ENCODE results near the gene MICU2.

Gene MICU2

DNA sequence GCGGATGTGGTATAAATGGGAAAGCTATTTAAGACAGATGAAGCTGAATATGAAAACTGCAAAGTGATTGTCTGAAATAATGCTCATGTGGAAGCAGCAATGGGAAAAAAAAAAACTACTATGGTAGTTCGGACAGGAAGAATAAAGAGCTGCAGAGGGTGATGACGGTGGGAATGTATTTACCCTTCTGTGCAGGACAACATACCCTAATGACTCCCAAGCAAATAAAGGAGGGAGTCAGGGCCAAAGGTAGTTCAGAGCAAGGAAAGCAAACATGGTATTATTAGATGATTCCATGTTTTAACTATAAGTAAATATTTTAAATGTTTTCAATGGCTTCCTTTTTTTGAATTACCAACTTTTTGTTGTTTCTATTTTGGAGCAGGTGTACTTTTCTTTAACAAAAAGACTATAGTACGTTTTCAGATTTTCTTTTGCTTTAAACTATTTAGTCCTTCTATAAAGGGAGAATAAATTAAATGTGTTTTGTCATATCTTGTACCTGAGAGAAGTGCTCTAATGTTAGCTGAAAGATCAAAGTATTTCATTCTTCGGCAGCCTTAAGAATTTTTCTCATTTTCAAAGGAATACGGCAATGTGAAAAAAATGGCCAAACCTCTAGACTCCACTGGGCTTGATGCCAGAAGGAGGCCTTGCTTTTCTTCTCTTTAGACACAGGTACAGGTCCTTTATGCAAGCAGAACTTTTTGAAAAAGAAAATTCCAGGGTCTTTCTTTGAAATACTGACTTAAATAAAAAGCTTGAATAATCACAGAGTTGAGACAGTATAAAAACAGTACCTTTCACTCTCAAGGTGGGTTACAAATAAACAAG lies 77.0 kb downstream of the MICU2 start:
- no peak overlapping the region for H3K9ac ChIP-seq (ENCODE audit: low read depth, low read length)
- no peak overlapping the region for H3K27ac ChIP-seq (ENCODE audit: low read length)
- no peaks in the 10 kb centered on the region for H3K27me3 ChIP-seq (ENCODE audit: insufficient read depth, low read length)
- no peaks in the 10 kb centered on the region for H3K4me1 ChIP-seq (ENCODE audit: insufficient read depth, low read length)
- H3K4me3 ChIP-seq (ENCODE audit: low read length), result no peak overlapping the region
- peaks cover 3% of the 10 kb centered on the region; the same call in 1 of the 2 replicates for H3K36me3 ChIP-seq (ENCODE audit: insufficient read depth, low read depth, low read length)
- H3K9me3 ChIP-seq (ENCODE audit: insufficient read depth, low read depth, low read length), result no peaks in the 10 kb centered on the region

GRCh38 chr13:21522847-21523246 lies 81.1 kb downstream of the MICU2 start:
- H3K27me3 ChIP-seq (ENCODE audit: insufficient read depth, low read length), result no peaks in the 10 kb centered on the region
- H3K9ac ChIP-seq (ENCODE audit: low read depth, low read length), result no peak overlapping the region
- H3K9me3 ChIP-seq (ENCODE audit: insufficient read depth, low read depth, low read length), result no peaks in the 10 kb centered on the region
- no peak overlapping the region for H3K4me3 ChIP-seq (ENCODE audit: low read length)
- no peaks in the 10 kb centered on the region for H3K4me1 ChIP-seq (ENCODE audit: insufficient read depth, low read length)
- H3K36me3 ChIP-seq (ENCODE audit: insufficient read depth, low read depth, low read length), result peaks cover 18% of the 10 kb centered on the region
- H3K27ac ChIP-seq (ENCODE audit: low read length), result no peak overlapping the region

DNA sequence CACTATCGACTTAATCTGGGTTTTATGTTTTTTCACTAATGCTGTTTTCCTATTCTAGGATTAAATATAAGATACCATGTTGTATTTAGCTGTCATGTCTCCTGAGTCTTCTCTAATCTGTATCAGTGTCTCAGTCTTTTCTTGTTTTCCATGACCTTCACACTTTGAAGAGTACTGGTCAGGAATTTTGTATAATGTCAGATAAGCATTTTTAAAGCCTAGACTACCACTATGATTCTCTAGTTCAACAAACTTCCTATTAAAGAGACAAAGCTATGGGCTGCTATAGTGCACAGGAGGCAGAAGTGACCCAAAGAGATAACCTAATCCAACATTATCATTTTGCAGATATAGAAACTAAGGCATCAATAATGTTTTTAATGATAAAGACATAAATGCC lies 81.8 kb downstream of the MICU2 start:
- Histone ChIP-seq H3K27me3 (ENCODE audit: insufficient read depth, low read length) (no peaks in the 10 kb centered on the region), H3K9me3 (ENCODE audit: insufficient read depth, low read depth, low read length) (no peaks in the 10 kb centered on the region), H3K4me3 (ENCODE audit: low read length) (no peak overlapping the region), H3K4me1 (ENCODE audit: insufficient read depth, low read length) (no peaks in the 10 kb centered on the region), H3K36me3 (ENCODE audit: insufficient read depth, low read depth, low read length) (peaks cover 18% of the 10 kb centered on the region), H3K27ac (ENCODE audit: low read length) (no peak overlapping the region), H3K9ac (ENCODE audit: low read depth, low read length) (no peak overlapping the region)

GRCh38 chr13:21518617-21519144 lies 85.3 kb downstream of the MICU2 start:
- Histone ChIP-seq H3K27ac (ENCODE audit: low read length) (no peak overlapping the region), H3K27me3 (ENCODE audit: insufficient read depth, low read length) (no peaks in the 10 kb centered on the region), H3K4me1 (ENCODE audit: insufficient read depth, low read length) (no peaks in the 10 kb centered on the region), H3K9ac (ENCODE audit: low read depth, low read length) (no peak overlapping the region), H3K9me3 (ENCODE audit: insufficient read depth, low read depth, low read length) (no peaks in the 10 kb centered on the region), H3K36me3 (ENCODE audit: insufficient read depth, low read depth, low read length) (peaks cover 20% of the 10 kb centered on the region), H3K4me3 (ENCODE audit: low read length) (no peak overlapping the region)

GRCh38 chr13:21517576-21517975 lies 86.4 kb downstream of the MICU2 start:
- Histone ChIP-seq H3K9ac (ENCODE audit: low read depth, low read length) (no peak overlapping the region), H3K27ac (ENCODE audit: low read length) (no peak overlapping the region), H3K4me3 (ENCODE audit: low read length) (no peak overlapping the region), H3K36me3 (ENCODE audit: insufficient read depth, low read depth, low read length) (peaks cover 26% of the 10 kb centered on the region), H3K9me3 (ENCODE audit: insufficient read depth, low read depth, low read length) (no peaks in the 10 kb centered on the region), H3K27me3 (ENCODE audit: insufficient read depth, low read length) (no peaks in the 10 kb centered on the region), H3K4me1 (ENCODE audit: insufficient read depth, low read length) (no peaks in the 10 kb centered on the region)

- Histone ChIP-seq H3K27me3 (ENCODE audit: insufficient read depth, low read length) (no peaks in the 10 kb centered on the region), H3K4me1 (ENCODE audit: insufficient read depth, low read length) (no peaks in the 10 kb centered on the region), H3K36me3 (ENCODE audit: insufficient read depth, low read depth, low read length) (peaks cover 30% of the 10 kb centered on the region), H3K27ac (ENCODE audit: low read length) (no peak overlapping the region), H3K4me3 (ENCODE audit: low read length) (no peak overlapping the region), H3K9me3 (ENCODE audit: insufficient read depth, low read depth, low read length) (no peaks in the 10 kb centered on the region), H3K9ac (ENCODE audit: low read depth, low read length) (no peak overlapping the region)
These were observed 87.2 kb downstream of the MICU2 start for GRCh38 chr13:21516805-21517204.

DNA sequence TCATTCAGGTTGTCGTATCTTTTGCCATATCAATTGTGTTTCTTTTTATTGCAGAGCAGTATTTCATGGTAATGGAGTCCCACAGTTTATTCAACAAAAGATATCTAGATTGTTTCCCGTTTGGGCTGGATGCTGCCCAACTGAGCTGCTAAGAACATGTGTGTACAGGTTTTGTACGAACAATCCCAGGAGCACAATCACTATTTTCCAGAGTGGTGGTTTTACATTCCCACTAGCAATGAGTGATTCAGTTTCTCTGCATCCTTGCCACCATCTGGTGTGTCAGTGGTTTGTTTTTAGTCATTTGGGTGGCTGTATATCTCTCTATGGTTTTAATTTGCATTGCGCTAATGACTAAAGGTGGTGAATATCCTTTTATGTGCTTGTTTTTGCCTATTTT lies 92.1 kb downstream of the MICU2 start:
- H3K27me3 ChIP-seq (ENCODE audit: insufficient read depth, low read length), result no peaks in the 10 kb centered on the region
- no peak overlapping the region for H3K9ac ChIP-seq (ENCODE audit: low read depth, low read length)
- H3K36me3 ChIP-seq (ENCODE audit: insufficient read depth, low read depth, low read length), result peaks cover 30% of the 10 kb centered on the region
- no peak overlapping the region for H3K27ac ChIP-seq (ENCODE audit: low read length)
- no peaks in the 10 kb centered on the region for H3K4me1 ChIP-seq (ENCODE audit: insufficient read depth, low read length)
- no peaks in the 10 kb centered on the region for H3K9me3 ChIP-seq (ENCODE audit: insufficient read depth, low read depth, low read length)
- no peak overlapping the region for H3K4me3 ChIP-seq (ENCODE audit: low read length)

- Histone ChIP-seq H3K4me3 (ENCODE audit: low read length) (no peak overlapping the region), H3K4me1 (ENCODE audit: insufficient read depth, low read length) (no peaks in the 10 kb centered on the region), H3K36me3 (ENCODE audit: insufficient read depth, low read depth, low read length) (peaks cover 18% of the 10 kb centered on the region), H3K9ac (ENCODE audit: low read depth, low read length) (no peak overlapping the region), H3K9me3 (ENCODE audit: insufficient read depth, low read depth, low read length) (no peaks in the 10 kb centered on the region), H3K27me3 (ENCODE audit: insufficient read depth, low read length) (no peaks in the 10 kb centered on the region), H3K27ac (ENCODE audit: low read length) (no peak overlapping the region)
These were observed 99.6 kb downstream of the MICU2 start for GRCh38 chr13:21504379-21504778.

DNA sequence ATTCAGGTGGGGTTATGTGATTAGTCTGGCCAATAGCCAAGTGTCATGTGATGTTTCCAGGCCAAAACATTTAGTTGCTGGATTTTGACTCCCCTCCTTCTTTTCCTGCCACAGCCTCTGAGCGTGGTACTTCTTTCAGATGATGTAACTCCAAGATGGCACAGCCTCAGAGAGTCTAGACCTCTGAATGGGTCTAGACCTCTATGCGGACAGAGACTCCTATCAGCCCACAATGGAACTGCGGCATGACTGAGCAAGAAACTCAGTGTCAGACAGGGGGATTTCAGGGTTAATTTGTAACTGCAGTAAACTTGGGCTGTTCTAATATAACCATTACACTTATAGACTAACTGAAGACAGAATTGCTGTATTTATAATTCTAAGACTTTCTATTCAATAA lies 102.3 kb downstream of the MICU2 start:
- Histone ChIP-seq H3K9ac (ENCODE audit: low read depth, low read length) (no peak overlapping the region), H3K36me3 (ENCODE audit: insufficient read depth, low read depth, low read length) (peaks cover 6% of the 10 kb centered on the region; the same call in 1 of the 2 replicates), H3K9me3 (ENCODE audit: insufficient read depth, low read depth, low read length) (no peaks in the 10 kb centered on the region), H3K4me3 (ENCODE audit: low read length) (no peak overlapping the region), H3K4me1 (ENCODE audit: insufficient read depth, low read length) (no peaks in the 10 kb centered on the region), H3K27me3 (ENCODE audit: insufficient read depth, low read length) (no peaks in the 10 kb centered on the region), H3K27ac (ENCODE audit: low read length) (no peak overlapping the region)

DNA sequence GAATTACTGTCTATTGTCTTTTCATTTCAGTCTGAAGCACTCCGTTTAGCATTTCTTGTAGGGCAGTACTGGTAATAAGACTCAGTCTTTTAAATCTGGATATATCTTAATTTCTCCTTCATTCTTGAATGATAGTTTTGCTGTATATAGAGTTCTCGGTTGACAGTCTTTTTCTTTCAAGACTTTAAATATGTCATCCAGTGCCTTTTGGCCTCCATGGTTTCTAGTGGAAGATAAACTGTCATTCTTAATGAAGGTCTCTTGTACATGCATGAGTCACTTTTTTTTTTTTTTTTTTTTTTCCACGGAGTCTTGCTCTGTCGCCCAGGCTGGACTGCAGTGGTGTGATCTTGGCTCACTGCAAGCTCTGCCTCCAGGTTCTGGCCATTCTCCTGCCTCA lies 117.6 kb downstream of the MICU2 start:
- no peak overlapping the region for H3K27ac ChIP-seq (ENCODE audit: low read length)
- H3K27me3 ChIP-seq (ENCODE audit: insufficient read depth, low read length), result no peaks in the 10 kb centered on the region
- peaks cover 12% of the 10 kb centered on the region; the same call in 1 of the 2 replicates for H3K36me3 ChIP-seq (ENCODE audit: insufficient read depth, low read depth, low read length)
- H3K9ac ChIP-seq (ENCODE audit: low read depth, low read length), result no peak overlapping the region
- H3K4me1 ChIP-seq (ENCODE audit: insufficient read depth, low read length), result no peaks in the 10 kb centered on the region
- peaks cover 33% of the 10 kb centered on the region for H3K9me3 ChIP-seq (ENCODE audit: insufficient read depth, low read depth, low read length)
- no peak overlapping the region for H3K4me3 ChIP-seq (ENCODE audit: low read length)

DNA sequence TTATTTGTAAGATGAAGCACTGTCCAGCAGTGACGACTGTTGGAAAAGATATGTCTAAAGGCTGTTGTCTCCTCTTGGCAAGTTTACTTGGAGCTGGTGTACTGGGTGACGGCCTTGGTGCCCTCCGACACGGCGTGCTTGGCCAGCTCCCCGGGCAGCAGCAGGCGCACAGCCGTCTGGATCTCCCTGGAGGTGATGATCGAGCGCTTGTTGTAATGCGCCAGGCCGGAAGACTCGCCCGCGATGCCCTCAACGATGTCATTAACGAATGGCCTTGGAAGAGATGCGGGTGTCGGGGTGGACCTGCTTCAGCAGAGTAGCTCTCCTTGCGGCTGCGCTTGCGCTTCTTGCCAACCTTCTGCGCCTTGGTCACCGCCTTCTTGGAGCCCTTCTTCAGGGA lies 120.2 kb downstream of the MICU2 start:
- no peak overlapping the region for H3K9ac ChIP-seq (ENCODE audit: low read depth, low read length)
- no peaks in the 10 kb centered on the region for H3K4me1 ChIP-seq (ENCODE audit: insufficient read depth, low read length)
- H3K27ac ChIP-seq (ENCODE audit: low read length), result no peak overlapping the region
- no peak overlapping the region for H3K4me3 ChIP-seq (ENCODE audit: low read length)
- H3K36me3 ChIP-seq (ENCODE audit: insufficient read depth, low read depth, low read length), result no peaks in the 10 kb centered on the region; the same call in 1 of the 2 replicates
- H3K9me3 ChIP-seq (ENCODE audit: insufficient read depth, low read depth, low read length), result peaks cover 26% of the 10 kb centered on the region
- H3K27me3 ChIP-seq (ENCODE audit: insufficient read depth, low read length), result no peaks in the 10 kb centered on the region

DNA sequence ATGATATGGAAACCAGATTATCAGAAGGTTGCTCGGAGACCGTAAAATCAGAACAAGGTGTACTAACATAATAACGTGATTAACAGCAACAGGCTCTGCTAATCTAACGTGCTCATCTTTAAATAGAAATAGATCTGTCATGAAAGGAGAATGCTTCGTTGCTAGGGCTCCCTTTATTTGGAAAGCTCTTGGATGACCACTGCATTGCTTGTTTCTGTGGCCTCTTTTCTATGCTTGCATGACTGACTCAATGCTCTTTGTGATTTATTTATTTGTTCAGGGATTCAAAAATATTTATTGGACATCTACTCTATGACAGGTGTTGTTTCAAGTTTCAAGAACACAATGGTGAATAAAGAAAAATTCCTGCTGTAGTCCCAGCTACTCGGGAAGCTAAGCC lies 122.6 kb downstream of the MICU2 start:
- H3K27me3 ChIP-seq (ENCODE audit: insufficient read depth, low read length), result no peaks in the 10 kb centered on the region
- no peak overlapping the region for H3K9ac ChIP-seq (ENCODE audit: low read depth, low read length)
- no peaks in the 10 kb centered on the region for H3K4me1 ChIP-seq (ENCODE audit: insufficient read depth, low read length)
- no peak overlapping the region for H3K27ac ChIP-seq (ENCODE audit: low read length)
- no peaks in the 10 kb centered on the region for H3K36me3 ChIP-seq (ENCODE audit: insufficient read depth, low read depth, low read length)
- peaks cover 8% of the 10 kb centered on the region; the same call in 1 of the 2 replicates for H3K9me3 ChIP-seq (ENCODE audit: insufficient read depth, low read depth, low read length)
- H3K4me3 ChIP-seq (ENCODE audit: low read length), result no peak overlapping the region
